Activated T-cell treated with anti-CD3 and anti-CD28 coated beads for 48 hours (primary cell): ENCODE data around the gene CAV1.

Experiments
- DNase-seq: peaks from one replicate; pipeline ENCODE4 v3.0.0-alpha.2; 2020; ENCODE audit warnings: low read depth

CAV1 gene

DNA sequence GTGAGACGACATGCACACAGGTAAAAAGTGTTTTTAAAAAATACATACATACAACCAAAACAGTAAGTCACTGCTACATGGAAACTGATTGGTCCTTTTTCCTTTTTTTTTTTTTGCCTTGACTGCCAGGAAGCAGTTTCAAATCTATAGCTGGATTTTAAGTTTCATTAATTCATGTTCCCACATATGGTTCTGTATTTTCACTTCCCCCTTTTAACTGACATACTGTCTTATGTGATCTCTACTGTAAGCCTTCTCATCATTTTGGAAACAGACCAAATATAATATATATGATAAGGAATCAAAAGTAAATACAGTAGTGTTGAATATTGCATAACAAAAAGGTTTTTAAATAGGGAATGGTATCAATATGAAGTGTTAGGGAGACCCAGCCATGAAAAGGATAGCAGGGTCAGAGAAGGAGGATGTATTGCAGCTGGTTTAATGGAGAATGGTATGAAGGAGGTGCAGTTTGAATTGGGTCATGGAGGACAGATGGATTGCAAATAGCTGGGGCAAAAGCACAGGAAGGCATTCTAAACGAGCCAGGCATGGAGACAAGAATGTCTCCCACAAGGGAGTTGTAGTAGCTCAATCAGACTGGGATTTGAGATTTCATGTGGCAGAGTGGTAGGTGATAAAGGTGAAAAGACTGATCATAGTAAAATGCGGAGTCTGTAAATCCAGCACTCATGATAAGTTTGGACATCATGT lies 5.4 kb downstream of the CAV1 start:
- no peak for DNase-seq

DNA sequence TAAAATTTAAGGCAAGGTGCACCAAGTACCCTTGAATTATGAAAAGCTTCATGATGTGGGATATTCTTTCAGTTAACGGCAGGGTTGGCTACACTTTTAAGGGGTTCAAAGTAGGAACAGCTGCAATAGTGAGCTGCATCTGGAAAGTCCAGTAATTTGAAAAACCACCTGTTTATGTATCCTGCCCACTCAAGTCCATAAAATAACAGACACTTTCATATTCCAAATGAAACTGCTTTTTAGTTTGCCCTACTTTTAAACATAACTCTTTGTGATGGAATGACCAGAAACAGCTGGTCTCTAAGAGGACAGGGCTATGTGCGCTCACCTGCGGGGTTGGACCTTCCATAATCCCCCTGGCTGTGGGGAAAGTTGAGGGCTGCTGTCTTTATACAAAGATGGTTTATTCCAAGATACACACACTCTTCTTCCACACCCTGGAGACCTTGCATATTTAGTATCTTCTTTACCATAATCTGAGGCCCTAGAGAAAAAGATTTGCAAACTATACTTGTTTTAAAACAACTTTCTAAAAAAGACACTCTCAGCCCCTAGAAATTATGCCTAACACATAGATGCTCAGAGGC lies 7.4 kb downstream of the CAV1 start:
- DNase-seq, result no peak

DNA sequence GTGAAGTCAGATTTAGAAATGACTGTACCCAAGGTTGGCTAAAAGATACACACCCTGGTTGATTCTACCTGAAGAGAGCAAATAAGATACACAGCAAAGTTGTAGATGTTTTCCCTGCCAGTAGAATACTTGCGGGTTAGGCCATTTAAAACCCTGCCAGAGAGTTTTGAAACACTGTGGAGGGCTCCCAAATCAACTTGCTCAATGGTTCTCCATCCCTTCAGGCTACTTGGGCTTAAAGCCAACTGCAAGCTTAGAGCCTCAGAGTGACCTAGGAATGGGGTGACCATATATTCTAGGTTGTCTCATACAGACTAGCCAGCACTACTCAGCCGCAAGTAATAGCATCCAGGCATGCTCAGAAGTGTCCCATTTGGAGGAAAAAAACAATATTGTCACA lies 10.0 kb downstream of the CAV1 start:
- DNase-seq, result no peak

DNA sequence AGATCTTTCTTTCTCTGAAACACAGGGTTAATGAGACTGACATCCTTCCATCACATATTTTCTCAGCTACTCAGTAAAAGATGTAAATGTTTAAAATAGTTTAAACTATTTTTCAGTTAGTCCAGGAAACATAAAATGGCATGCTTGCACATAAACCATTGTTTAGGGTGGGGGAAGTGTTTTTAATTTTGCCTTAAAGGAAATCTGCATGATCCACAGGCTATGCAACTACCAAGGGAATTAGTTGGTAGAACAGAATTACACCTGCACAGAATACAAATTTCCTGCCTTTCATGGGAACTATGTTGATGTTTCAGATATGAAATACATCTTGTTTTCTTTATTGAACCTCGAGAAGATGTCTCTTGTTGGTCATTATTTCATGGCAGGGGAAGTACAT lies 10.6 kb downstream of the CAV1 start:
- DNase-seq, result no peak

DNA sequence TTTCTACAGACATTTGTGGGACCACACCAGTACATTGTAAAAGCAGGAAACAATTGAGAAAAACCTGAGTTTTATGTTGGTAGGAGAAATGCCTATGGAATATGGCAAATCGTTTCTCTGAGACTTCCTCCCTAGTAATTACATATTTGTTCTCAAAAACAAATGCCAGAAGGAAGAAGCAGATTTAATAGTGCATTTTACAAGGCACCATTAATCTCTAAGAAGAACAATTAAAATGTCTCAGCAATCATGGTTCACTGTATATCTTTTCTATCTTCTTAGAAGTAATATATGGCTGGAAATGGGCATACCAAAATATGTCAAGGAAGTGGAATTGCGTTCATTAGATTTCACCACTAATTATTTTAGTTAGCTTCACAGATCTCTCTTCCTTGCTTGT lies 13.3 kb downstream of the CAV1 start:
- DNase-seq, result no peak

DNA sequence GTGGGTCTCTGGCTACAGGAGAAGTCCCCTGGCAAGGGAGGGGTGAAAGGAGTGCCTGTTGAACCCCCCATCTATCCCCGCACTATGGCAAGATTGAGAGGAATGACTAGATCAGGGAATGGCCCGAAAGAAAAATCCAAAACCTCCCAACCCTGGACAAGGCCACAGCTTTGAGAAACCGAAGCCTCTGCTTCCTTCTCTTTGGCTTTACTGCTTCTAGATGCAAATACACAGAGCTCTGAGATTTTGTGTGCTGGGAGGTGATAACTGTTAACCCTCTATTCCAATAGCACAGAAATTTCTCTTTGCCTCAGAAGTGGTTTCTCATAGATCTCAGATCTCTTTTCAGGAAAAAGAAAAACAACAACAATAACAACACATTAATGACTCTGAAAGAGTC lies 15.0 kb downstream of the CAV1 start:
- no peak for DNase-seq

DNA sequence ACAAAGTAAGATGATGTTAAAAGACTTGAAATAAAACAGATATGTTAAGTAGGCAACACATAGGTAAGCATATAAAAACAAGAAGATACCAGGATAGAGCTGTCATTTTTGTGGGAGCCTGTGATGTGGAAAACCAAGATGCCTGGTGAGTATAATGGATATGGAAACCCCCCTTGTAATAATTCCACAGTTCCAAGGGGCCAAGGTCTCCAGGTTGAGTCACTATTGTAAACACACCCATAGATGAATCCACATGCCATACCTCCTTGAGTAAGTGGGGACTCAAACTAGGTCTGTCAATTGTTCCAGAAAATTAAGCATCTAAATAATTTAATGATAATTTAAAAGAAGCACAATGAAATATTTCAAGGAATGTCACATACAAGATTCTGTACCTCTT lies 15.9 kb downstream of the CAV1 start:
- no peak for DNase-seq

DNA sequence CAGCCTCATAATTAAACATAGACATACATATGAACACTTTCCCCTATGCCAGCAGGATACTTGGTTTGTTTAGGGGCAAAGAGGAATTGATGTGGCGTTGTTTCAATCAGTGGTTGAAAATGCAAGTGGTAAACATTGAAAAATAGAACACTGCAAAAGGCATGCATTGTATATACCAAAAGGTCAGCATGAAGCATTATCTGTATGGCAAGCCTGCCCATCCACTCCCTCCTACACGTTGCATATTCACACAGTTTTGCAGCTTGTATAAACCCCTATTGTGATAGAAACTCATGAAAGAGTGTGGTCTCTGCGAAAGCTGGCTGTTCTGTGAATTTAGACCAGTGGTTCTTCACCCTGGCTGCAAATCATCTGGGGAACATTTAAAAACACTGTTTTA lies 17.1 kb downstream of the CAV1 start:
- no peak for DNase-seq

DNA sequence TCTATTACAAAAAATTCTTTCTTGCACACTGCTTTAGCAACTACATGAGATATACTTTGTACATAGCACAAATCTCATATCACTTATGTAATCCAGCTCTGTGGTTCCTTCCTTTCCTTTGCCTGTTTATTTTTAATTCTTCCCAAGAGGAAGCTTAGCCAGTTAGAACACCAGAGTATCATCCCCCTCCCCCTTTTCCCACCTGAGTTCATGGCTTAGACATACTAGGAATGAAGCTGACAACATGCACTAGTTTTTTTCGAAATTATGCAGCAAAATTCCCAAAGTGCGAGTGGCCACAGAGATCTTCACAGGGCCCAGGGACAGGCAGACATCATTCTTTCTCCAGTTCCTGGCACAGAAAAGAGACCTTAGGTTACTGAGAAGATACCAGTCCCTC lies 17.8 kb downstream of the CAV1 start:
- no peak for DNase-seq

DNA sequence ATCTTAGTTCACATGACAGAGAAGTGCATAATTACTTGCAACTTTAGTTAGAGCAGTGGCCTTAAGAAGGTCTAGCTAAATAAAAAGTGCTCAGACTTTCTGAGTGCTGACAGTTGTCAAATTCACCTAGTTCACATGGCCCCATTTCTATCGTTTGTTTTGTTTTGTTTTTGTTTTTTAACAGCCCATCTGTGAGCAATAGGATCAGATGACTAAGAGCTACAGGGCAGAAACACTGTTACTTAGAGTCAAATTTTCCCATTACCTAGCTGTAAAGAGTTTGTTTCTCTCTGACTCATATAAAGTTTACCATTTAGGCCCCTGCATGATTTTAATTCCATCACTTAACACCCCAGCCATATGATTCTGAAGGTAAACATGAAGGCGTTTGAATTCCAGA lies 18.8 kb downstream of the CAV1 start:
- DNase-seq, result no peak

DNA sequence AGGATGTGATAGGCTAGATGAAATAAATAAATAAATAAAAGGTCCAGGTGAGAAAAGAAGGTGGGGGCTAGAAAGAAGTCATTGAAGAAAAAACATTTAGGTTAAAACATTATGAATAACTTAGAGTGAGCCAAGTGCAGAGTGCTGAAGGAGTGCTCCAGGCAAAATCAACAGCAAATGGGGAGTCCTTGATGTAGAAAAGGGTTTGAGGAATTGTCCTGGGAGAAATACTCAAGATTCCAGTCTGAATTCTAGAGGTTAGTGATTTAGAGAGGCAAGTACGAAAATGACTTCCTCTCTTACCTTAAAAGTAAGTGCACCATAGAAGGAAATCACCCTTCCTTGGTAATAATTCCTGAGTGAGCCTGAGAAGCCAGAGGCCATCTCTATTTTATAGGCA lies 19.7 kb downstream of the CAV1 start:
- DNase-seq, result no peak

DNA sequence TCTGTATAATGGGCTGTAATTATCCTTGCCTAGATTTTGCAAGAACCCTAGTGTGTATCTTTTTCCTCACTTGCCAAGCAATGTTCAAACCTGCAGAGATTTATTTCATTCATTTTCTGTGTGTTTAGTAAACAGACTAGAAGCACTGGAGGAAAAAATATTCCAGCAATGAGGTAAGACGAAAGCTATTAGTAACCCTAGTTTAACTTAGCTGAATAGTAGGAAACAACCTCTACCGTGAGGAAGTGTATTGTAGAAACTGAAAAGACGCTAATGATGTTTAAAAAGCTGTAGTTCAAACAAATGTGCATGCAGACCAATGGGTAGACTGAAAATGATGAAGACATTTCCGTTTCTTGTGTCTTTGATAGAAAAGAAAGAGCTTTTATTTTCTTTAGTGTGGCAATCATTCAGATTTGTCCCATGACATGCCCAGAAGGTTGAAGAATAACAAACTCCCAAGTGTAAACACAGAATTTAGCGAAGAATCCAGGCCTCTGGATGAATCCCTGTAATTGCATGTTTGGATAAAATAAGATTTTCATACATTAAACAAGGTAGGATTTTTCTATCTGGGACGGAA lies 20.7 kb downstream of the CAV1 start:
- DNase-seq, result no peak

DNA sequence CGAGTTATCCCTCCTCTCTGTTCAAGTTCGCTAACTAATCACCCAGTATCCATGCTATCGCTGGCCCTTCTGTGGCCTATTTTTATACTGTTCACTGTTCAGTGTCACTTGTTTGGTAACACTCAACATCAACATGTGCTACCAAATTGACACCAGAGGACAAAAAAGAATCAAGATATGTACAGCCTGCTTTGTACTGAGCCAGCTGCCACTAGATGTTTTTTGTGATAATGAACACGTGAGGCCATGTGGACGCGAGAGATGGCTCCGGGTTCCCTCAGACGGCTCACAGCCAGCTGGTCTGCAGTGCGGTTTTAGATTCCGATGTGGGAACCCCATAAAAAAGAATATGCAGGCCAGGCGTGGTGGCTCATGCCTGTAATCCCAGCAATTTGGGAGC lies 21.2 kb downstream of the CAV1 start:
- no peak for DNase-seq

DNA sequence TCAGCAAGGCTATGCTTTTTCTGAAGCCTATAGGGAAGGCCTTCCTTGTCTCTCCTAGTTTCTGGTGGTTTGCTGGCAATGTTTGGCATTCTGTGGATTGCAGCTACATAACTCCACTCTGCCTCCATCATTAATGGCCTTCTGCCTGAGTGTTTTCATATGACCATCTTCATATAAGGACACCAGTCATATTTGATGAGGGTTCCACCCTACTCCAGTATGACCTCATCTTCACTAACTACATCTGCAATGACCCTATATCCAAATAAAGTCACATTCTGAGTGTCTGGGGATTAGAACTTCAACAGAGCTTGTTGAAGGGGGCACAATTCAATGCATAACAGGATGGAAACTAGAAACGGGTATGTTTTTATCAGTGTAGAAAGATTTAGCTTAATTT lies 22.1 kb downstream of the CAV1 start:
- DNase-seq, result no peak

DNA sequence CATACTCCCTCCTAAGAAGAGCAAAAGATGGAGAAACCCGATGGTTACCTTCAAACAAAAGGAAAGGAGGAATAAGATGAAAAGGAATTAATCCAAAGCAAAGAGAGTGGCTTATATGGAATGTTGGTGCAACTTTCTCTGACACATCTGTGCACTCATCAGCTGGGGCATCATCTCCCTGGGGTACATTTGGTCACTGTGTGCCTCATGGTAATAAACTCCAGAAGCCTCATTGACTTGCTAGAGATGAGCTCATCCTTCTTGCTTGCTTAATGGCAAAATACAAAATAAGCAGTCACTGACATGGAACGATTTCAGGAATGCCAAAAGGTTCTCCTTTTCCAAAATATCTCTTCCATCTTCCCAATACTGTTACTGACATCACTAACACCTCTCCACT lies 22.5 kb downstream of the CAV1 start:
- DNase-seq, result no peak

DNA sequence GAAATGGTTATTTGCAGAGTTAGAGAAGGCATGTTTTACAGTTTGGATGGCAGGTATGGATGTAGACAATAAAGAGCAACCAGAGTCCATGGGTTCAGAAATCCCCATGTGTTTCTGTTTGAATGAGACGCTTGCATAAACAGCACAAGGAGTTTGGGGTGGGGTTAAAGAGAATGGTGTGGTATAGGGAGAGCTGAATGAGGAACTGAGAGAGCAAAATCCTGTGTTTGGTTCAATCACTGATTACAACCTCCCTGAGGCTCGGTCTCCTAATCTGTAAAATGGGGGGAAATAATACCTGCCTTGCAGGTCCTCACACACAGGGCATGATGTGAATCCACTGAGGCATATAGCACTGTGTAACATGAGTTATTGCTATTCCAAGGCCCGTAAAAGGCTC lies 23.7 kb downstream of the CAV1 start:
- no peak for DNase-seq

DNA sequence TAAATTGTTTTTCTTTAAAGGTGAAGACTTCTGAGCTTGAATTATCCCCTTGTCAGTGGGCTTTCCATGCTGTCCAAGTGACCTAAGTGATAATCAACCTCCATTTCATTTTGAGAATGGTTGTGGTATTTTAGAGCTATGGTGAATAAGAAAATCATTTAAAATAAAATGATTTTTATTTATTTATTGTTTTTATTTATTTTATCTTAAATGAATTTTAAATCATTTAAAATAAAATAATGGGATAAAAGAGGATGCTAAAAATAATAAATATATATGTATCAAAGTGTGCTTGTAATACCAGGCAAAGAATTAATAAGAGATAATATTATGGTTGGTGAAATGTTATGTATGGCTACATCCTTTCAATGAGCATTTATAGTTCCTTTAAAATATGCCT lies 24.5 kb downstream of the CAV1 start:
- no peak for DNase-seq

DNA sequence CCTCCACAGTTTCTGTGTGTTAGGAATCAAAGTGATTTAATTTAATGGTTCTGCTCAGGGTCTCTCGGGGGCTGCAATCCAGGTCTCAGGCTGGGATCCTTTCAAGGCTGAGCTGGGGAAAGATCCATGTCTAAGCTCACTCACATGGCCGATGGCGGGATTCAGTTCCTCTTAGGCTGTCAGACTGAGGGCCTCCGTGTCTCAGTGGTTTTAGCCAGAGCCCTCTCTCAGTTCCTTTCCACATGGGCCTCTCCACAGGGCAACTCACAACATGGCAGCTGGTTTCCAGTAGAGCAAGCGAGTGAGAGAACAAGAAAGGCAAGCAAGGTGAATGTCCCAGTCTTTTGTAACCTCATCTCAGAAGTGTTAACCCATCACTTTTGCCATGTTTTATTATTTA lies 26.9 kb downstream of the CAV1 start:
- DNase-seq, result no peak

DNA sequence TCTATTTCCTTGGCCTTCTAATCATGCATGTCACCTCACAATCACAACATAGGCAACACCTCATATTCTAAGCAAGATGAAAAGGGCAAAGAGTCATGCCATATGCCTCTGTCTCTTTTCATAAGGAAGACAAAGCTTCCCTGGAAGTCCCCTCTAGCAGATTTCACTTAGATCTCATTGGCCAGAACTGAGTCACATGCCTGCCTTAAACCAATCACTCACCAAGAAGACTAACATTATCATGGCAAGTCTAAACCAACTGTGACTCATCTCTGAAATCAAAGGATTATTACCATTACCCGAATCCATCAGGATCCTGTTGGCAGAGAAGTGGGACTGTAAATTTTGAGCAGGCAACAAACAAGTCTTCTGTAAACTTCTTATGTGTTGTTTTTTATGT lies 27.8 kb downstream of the CAV1 start:
- DNase-seq, result no peak

DNA sequence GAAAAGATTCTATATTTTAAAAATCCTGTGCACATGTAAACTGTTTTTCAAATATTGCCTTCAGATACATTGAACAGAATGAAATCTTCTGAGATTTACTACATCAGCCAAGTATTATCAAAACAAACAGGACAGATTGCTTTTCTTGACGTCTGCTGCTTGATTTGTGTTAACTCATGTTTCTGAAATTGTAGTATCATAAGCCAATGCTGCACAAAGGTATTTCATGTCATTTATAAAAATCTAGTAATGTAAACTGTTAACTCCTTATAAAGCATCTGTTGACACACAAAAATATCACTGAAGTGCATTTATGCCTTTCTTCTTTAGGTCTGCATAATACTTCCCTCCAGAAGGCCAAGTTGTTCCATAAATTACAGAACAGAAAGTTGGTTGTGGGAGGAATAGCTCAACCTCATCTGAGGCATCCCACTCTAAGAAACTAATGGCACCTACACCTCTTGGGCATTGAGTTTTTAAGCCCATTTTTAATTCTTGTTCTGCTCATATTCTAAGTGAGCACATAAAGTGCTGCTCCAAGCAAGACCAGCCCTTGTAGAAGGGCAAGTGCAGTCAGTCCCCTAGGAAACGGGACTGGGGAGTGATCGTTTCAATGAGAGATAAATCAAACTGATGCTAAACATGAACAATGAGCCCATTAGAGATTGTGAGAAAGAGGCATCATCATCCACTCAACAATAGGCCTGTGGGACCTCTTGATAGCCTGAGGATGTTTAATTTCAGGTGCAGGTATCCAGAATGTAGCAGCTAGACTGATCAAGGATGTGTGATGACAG lies 28.5 kb downstream of the CAV1 start:
- no peak for DNase-seq

DNA sequence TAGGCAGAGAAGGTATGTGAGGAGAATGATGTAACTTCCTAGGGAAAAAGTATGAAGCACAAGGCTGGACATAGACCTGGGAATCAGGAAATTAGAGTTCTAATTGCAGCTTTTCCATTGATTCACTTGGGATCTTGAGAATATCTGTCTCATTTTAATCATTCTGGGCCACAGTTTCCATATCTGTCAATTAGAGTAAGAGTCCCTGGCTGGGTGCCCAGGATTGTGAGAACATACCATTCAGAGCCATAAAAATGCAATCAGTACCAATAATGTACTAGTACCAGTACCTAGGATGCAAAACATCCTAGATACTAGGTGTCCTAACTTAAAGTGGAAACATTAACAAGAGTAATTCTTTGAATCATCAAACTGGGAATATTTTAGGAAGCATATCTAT lies 29.6 kb downstream of the CAV1 start:
- no peak for DNase-seq

DNA sequence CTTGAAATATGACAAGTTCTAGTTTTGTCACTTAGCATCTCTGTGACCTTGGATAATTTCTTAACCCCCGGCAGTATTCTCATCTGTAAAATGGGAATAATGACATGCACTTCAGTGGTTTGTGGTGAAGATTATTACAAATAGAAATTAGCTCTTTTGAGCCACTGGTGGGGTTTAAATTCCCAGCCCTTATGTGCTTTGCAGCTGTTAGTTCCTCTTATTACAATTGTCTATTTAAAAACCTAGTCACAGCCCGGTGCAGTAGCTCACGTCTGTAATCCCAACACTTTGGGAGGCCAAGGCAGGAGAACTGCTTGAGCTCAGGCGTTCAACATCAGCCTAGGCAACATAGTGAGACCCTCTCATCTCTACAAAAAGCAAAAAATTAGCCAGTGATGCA lies 30.1 kb downstream of the CAV1 start:
- no peak for DNase-seq

DNA sequence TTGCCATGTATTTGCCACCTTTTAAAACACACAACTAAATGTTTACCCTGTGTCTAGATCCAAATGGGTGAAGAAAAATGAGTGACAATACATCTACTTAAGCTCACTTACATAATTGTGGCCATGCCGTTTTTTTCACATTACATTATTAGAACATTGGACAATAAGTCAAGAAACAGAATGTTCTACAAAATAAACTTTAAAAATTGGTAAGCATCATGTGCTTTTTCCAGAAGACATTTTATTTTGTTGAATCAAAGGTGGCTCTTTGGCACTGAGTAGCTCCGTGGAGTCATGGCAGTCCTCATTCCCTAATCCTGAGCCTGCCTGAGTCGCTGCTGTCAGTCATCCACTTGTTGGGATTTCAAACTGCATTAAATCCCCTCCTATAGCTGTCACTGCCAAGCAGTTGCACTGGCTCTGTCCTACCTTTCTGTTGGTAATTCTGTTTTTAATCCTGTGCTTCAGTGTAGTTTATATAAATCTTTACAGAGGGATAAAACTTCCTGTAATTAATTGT lies 32.3 kb downstream of the CAV1 start:
- DNase-seq, result no peak
